DMS114 treated with DMSO at 0.1 percent for 48 hours (cell line): ENCODE results near the gene STEAP3.

Source experiments
- DNase-seq: peaks from one replicate; lab custom pipeline; 2025; ENCODE audit not compliant: unreplicated experiment; lab: John Stamatoyannopoulos, UW

STEAP3 gene

GRCh38 chr2:119197529-119198239 is 25.9 kb upstream of the STEAP3 start:
- no peak for DNase-seq

- DNase-seq: no peak
Measured at GRCh38 chr2:119198240-119198840, 25.3 kb upstream of the STEAP3 start.

- no peak for DNase-seq
Measured at GRCh38 chr2:119201815-119202214, 21.8 kb upstream of the STEAP3 start.

- DNase-seq: no peak
Measured at GRCh38 chr2:119202610-119203310, 20.9 kb upstream of the STEAP3 start.

GRCh38 chr2:119204525-119204924 is 19.1 kb upstream of the STEAP3 start:
- no peak for DNase-seq

GRCh38 chr2:119205001-119205706 is 18.5 kb upstream of the STEAP3 start:
- DNase-seq: no peak

GRCh38 chr2:119206201-119206600 is 17.4 kb upstream of the STEAP3 start:
- no peak for DNase-seq

- no peak for DNase-seq
Measured at GRCh38 chr2:119207447-119207846, 16.2 kb upstream of the STEAP3 start.

- DNase-seq: no peak
Measured at GRCh38 chr2:119208791-119209203, 14.8 kb upstream of the STEAP3 start.

GRCh38 chr2:119212139-119212800 is 11.4 kb upstream of the STEAP3 start:
- DNase-seq: no peak

- DNase-seq: no peak
Measured at GRCh38 chr2:119214453-119215037, 9.1 kb upstream of the STEAP3 start.

GRCh38 chr2:119216994-119217393 is 6.6 kb upstream of the STEAP3 start:
- no peak for DNase-seq

GRCh38 chr2:119218478-119219064 is 5.1 kb upstream of the STEAP3 start:
- no peak for DNase-seq

GRCh38 chr2:119219873-119220272 is 3.8 kb upstream of the STEAP3 start:
- no peak for DNase-seq

GRCh38 chr2:119220720-119221301 is 2.8 kb upstream of the STEAP3 start:
- no peak for DNase-seq

- DNase-seq: no peak
Measured at GRCh38 chr2:119221609-119222008, 2.0 kb upstream of the STEAP3 start.

GRCh38 chr2:119222213-119222612 is 1.4 kb upstream of the STEAP3 start:
- no peak for DNase-seq

- no peak for DNase-seq
Measured at GRCh38 chr2:119222863-119223520, 642 bp upstream of the STEAP3 start.

- no peak for DNase-seq
Measured at GRCh38 chr2:119224391-119225104, 914 bp downstream of the STEAP3 start.
